Right ventricle myocardium superior (tissue), 1 donor: ENCODE results near the gene GBA2. TPM values are rescaled to one million over a fixed set of nuclear protein-coding genes. Genes with fewer than 3 reads are reported as not detected.

ENCODE experiments used
- ATAC-seq: fragments of 200-7000 bp; cut with Tn5 transposase; one replicate; pipeline ENCODE4 v1.9.1; 2020; ENCODE audit warnings: mild to moderate bottlenecking; ENCODE audit not compliant: poor library complexity
- DNase-seq: peaks from one replicate; pipeline ENCODE4 v3.0.0-alpha.2; 2020
- intact Hi-C: fragments of 100-400 bp; cut with DNase I; formaldehyde crosslinking; loops from one replicate; pipeline ENCODE4 v1.11.2; 2022
- microRNA-seq: library from miRNA; unstranded; fragments of <30 nt; microRNA quantifications from one replicate; pipeline ENCODE4 v1.2.0, GENCODE V29; 2020
- total RNA-seq: library from RNA; stranded (reverse); fragmentation: NEBNext Ultra II Directional; extraction: Animal tissue kit (Norgen Biotek cat#: 25700); gene quantifications from one replicate; pipeline ENCODE4 v1.2.1, GENCODE V29; 2021
- donor health status: DM: no; HTN: yes; CAD: no; lungs with severe emphysema.

GBA2 gene
- total RNA-seq, 1 donor from 2014 or later: 74.6 TPM

- ATAC-seq (no peak), DNase-seq (no peak)
- intact Hi-C loops: no loop called here
These were observed 60.2 kb downstream of the GBA2 start for GRCh38 chr9:35688558-35689541.

GRCh38 chr9:35687972-35688557, 61.0 kb downstream of the GBA2 start:
- intact Hi-C loops: no loop called here
- DNase-seq: no peak
- peak; percentile 0 for ATAC-seq

- intact Hi-C loops: no loop called here
- DNase-seq (no peak), ATAC-seq (no peak)
These were observed 61.7 kb downstream of the GBA2 start for GRCh38 chr9:35687306-35687705.

Small RNA genes within 50 kb of the gene (microRNA-seq; reads per million reads assigned to microRNA genes)
- not detected for gene MIR6852
- not detected for gene MIR6853

Other genes with a start within 250 kb of the GBA2 start
- gene TESK1, start 144.0 kb downstream of the GBA2 start, total RNA-seq: 25.0 TPM
- gene CD72, start 130.8 kb downstream of the GBA2 start, total RNA-seq: 0.59 TPM
- gene SIT1, start 98.3 kb downstream of the GBA2 start, total RNA-seq: not detected
- gene RMRP, start 91.2 kb downstream of the GBA2 start, total RNA-seq: 19,155 TPM
- 48.4 TPM for gene CCDC107, start 90.9 kb downstream of the GBA2 start, total RNA-seq
- gene ARHGEF39, start 84.0 kb downstream of the GBA2 start, total RNA-seq: 0.24 TPM
- gene CA9, start 75.3 kb downstream of the GBA2 start, total RNA-seq: not detected
- gene TPM2, start 59.3 kb downstream of the GBA2 start, total RNA-seq: 966 TPM
- 252 TPM for gene TLN1, start 17.0 kb downstream of the GBA2 start, total RNA-seq
- gene CREB3, start 16.6 kb downstream of the GBA2 start, total RNA-seq: 20.3 TPM
- gene RGP1, start 59 bp upstream of the GBA2 start, total RNA-seq: 28.5 TPM
- gene MSMP, start 5.0 kb upstream of the GBA2 start, total RNA-seq: not detected
- 24.2 TPM for gene NPR2, start 42.4 kb upstream of the GBA2 start, total RNA-seq
- 1.8 TPM for gene SPAG8, start 63.0 kb upstream of the GBA2 start, total RNA-seq
- gene HINT2, start 65.8 kb upstream of the GBA2 start, total RNA-seq: 82.9 TPM
- gene FAM221B, start 79.5 kb upstream of the GBA2 start, total RNA-seq: not detected
- 13.3 TPM for gene TMEM8B, start 80.0 kb upstream of the GBA2 start, total RNA-seq
- gene OR13J1, start 121.2 kb upstream of the GBA2 start, total RNA-seq: not detected
- gene HRCT1, start 157.0 kb upstream of the GBA2 start, total RNA-seq: 7.4 TPM
- gene SPAAR, start 160.3 kb upstream of the GBA2 start, total RNA-seq: 8.3 TPM
- gene OR2S2, start 208.9 kb upstream of the GBA2 start, total RNA-seq: not detected